Measurements from ENCODE around the gene SFI1. TPM values are rescaled to one million over a fixed set of nuclear protein-coding genes. Genes with fewer than 3 reads are reported as not detected.

The SFI1 gene
- total RNA-seq, 1 experiment from 2014 or later, result 53.1 TPM

GRCh38 chr22:31595271-31595670 lies 98.9 kb downstream of the SFI1 start:
- ATAC-seq, result no peak
- intact Hi-C loops (cut with micrococcal nuclease), result no loop called here
- H3K9ac ChIP-seq (ENCODE audit: low read length), result no peak overlapping the region
- H3K9me3 ChIP-seq (ENCODE audit: control insufficient read depth in 1 of 2, insufficient read depth in 1 of 2, low read depth in 1 of 2, low read length in 2 of 2), result no peaks in the 10 kb centered on the region
- no peaks in the 10 kb centered on the region for H3K79me2 ChIP-seq (ENCODE audit: insufficient read depth, low read length)
- no peaks in the 10 kb centered on the region for H3K27me3 ChIP-seq (ENCODE audit: insufficient read depth, low read length)
- no peaks in the 10 kb centered on the region for H4K20me1 ChIP-seq (ENCODE audit: insufficient read depth)
- no peaks in the 10 kb centered on the region for H3K36me3 ChIP-seq (ENCODE audit: control insufficient read depth in 1 of 2, insufficient read depth in 2 of 2, low read length in 2 of 2)
- H3K4me1 ChIP-seq (ENCODE audit: control insufficient read depth in 1 of 2, insufficient read depth in 2 of 2, low read length in 2 of 2), result no peaks in the 10 kb centered on the region
- no peak for DNase-seq (ENCODE audit: low read depth, low spot score)
- H2AFZ ChIP-seq (ENCODE audit: low read depth, low read length, poor library complexity, severe bottlenecking), result no peak overlapping the region
- no peak overlapping the region for H3K4me3 ChIP-seq (replicated peaks in 1 of 2; ENCODE audit: low read depth in 1 of 2, low read length in 2 of 2)
- no peak for TF ChIP-seq POLR2AphosphoS5 (IDR thresholded peaks at IDR 0.05; ENCODE audit: low read depth, low read length)
- TF ChIP-seq, protein P1, sequence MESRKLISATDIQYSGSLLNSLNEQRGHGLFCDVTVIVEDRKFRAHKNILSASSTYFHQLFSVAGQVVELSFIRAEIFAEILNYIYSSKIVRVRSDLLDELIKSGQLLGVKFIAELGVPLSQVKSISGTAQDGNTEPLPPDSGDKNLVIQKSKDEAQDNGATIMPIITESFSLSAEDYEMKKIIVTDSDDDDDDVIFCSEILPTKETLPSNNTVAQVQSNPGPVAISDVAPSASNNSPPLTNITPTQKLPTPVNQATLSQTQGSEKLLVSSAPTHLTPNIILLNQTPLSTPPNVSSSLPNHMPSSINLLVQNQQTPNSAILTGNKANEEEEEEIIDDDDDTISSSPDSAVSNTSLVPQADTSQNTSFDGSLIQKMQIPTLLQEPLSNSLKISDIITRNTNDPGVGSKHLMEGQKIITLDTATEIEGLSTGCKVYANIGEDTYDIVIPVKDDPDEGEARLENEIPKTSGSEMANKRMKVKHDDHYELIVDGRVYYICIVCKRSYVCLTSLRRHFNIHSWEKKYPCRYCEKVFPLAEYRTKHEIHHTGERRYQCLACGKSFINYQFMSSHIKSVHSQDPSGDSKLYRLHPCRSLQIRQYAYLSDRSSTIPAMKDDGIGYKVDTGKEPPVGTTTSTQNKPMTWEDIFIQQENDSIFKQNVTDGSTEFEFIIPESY (IDR thresholded peaks at IDR 0.05; ENCODE audit: extremely low read depth, insufficient replicate concordance, low read length), result no peak
- no peak for TF ChIP-seq ZNF274 (IDR thresholded peaks at IDR 0.05; ENCODE audit: low read depth, low read length)
- TF ChIP-seq ELF1 (IDR thresholded peaks at IDR 0.05; ENCODE audit: borderline replicate concordance, low read depth), result no peak
- no peak for TF ChIP-seq CBX3 (IDR thresholded peaks at IDR 0.05; ENCODE audit: low read depth)
- TF ChIP-seq RAD21 (IDR thresholded peaks at IDR 0.05; ENCODE audit: low read depth), result no peak
- TF ChIP-seq SRF (IDR thresholded peaks at IDR 0.05; ENCODE audit: low read depth), result no peak
- no peak for TF ChIP-seq ZFX (IDR thresholded peaks at IDR 0.05)
- no peak for TF ChIP-seq FOSL1 (IDR thresholded peaks at IDR 0.05; ENCODE audit: low read depth)
- TF ChIP-seq, protein P2, sequence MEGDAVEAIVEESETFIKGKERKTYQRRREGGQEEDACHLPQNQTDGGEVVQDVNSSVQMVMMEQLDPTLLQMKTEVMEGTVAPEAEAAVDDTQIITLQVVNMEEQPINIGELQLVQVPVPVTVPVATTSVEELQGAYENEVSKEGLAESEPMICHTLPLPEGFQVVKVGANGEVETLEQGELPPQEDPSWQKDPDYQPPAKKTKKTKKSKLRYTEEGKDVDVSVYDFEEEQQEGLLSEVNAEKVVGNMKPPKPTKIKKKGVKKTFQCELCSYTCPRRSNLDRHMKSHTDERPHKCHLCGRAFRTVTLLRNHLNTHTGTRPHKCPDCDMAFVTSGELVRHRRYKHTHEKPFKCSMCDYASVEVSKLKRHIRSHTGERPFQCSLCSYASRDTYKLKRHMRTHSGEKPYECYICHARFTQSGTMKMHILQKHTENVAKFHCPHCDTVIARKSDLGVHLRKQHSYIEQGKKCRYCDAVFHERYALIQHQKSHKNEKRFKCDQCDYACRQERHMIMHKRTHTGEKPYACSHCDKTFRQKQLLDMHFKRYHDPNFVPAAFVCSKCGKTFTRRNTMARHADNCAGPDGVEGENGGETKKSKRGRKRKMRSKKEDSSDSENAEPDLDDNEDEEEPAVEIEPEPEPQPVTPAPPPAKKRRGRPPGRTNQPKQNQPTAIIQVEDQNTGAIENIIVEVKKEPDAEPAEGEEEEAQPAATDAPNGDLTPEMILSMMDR (IDR thresholded peaks at IDR 0.05 in 2 of 3, conservative IDR thresholded peaks at IDR 0.05 in 1 of 3; ENCODE audit: borderline replicate concordance in 1 of 3, insufficient read depth in 1 of 3, low read depth in 2 of 3, low read length in 2 of 3), result no peak
- TF ChIP-seq EZH2phosphoT487 (IDR thresholded peaks at IDR 0.05; ENCODE audit: borderline replicate concordance), result no peak
- TF ChIP-seq SP1 (IDR thresholded peaks at IDR 0.05; ENCODE audit: low read depth), result no peak
- TF ChIP-seq, protein P3, sequence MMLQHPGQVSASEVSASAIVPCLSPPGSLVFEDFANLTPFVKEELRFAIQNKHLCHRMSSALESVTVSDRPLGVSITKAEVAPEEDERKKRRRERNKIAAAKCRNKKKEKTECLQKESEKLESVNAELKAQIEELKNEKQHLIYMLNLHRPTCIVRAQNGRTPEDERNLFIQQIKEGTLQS (IDR thresholded peaks at IDR 0.05), result no peak
- ChIA-PET CTCF (no interaction called here), RAD21 (ENCODE audit: low non-redundant PET in 1 of 2, low total read pairs in 2 of 2, uncharacterized antibody in 2 of 2, unreplicated experiment in 2 of 2) (no interaction called here), POLR2A (no interaction called here)
- H3K9me2 ChIP-seq (ENCODE audit: insufficient read depth), result no peaks in the 10 kb centered on the region
- H3K27ac ChIP-seq (ENCODE audit: low read depth, low read length), result no peak overlapping the region
- no peak overlapping the region for H3K4me2 ChIP-seq (ENCODE audit: low read length)
- no TSS peak for BruUV-seq (replicated peaks)

Measured in HCT116 (cell line).